ENCODE results near the gene TGFBR1.
A peak's percentile ranks its signal among the peaks of the same experiment; 100 is the strongest.

The TGFBR1 gene

DNA sequence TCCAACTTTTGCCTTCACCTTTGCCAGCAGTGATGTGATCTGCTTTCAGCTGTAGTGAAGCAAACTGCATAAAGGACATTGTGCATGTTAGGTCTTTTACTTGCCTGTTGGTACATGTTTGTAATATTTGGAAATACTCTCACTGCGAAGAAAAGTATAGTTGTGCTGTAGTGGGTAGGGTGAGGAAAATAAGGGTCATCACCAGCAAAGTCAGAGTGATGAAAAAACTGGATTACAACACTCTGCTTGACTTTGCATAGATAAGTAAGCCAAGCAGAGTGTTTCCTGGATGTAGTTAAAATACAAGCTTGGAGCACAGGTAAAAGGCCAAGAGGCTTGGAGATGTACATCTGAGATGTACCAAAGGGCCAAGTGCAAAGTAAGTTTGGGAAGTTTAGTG lies 16.7 kb downstream of the TGFBR1 start:
- TF ChIP-seq, protein P1, sequence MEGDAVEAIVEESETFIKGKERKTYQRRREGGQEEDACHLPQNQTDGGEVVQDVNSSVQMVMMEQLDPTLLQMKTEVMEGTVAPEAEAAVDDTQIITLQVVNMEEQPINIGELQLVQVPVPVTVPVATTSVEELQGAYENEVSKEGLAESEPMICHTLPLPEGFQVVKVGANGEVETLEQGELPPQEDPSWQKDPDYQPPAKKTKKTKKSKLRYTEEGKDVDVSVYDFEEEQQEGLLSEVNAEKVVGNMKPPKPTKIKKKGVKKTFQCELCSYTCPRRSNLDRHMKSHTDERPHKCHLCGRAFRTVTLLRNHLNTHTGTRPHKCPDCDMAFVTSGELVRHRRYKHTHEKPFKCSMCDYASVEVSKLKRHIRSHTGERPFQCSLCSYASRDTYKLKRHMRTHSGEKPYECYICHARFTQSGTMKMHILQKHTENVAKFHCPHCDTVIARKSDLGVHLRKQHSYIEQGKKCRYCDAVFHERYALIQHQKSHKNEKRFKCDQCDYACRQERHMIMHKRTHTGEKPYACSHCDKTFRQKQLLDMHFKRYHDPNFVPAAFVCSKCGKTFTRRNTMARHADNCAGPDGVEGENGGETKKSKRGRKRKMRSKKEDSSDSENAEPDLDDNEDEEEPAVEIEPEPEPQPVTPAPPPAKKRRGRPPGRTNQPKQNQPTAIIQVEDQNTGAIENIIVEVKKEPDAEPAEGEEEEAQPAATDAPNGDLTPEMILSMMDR (IDR thresholded peaks at IDR 0.05; ENCODE audit: insufficient read depth, low read depth, low read length, missing control alignments) = no peak
- no peak overlapping the region for H3K4me3 ChIP-seq (ENCODE audit: low read depth, low read length)
- no peak for DNase-seq (ENCODE audit: low read depth)

GRCh38 chr9:99124534-99125255 lies 19.8 kb downstream of the TGFBR1 start:
- H3K4me3 ChIP-seq (ENCODE audit: low read depth, low read length) = no peak overlapping the region
- TF ChIP-seq, protein P1 (IDR thresholded peaks at IDR 0.05; ENCODE audit: insufficient read depth, low read depth, low read length, missing control alignments) = no peak
- DNase-seq (ENCODE audit: low read depth) = no peak

GRCh38 chr9:99125446-99125845 lies 20.5 kb downstream of the TGFBR1 start:
- H3K4me3 ChIP-seq (ENCODE audit: low read depth, low read length) = no peak overlapping the region
- TF ChIP-seq, protein P1 (IDR thresholded peaks at IDR 0.05; ENCODE audit: insufficient read depth, low read depth, low read length, missing control alignments) = no peak
- no peak for DNase-seq (ENCODE audit: low read depth)

DNA sequence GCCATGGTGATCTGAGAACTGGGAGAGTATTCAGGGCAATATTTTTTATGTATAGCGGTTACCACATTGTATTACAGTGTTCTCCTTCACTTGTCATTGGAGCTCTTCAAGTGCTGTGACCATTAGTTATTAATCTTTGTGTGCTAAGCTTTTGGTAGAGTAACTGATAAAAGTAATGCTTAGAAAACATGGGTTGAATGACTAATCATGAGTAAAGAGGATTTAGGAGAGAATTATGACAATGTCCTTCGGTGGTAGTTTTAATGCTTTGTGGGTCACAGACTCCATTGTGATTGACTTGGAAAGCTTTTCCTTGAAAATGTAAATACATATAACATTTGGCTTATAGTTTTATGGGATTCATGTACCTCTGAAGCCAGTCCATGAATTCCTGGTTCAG lies 21.4 kb downstream of the TGFBR1 start:
- DNase-seq (ENCODE audit: low read depth) = no peak
- TF ChIP-seq, protein P1 (IDR thresholded peaks at IDR 0.05; ENCODE audit: insufficient read depth, low read depth, low read length, missing control alignments) = no peak
- H3K4me3 ChIP-seq (ENCODE audit: low read depth, low read length) = no peak overlapping the region

GRCh38 chr9:99127356-99128132 lies 22.6 kb downstream of the TGFBR1 start:
- H3K4me3 ChIP-seq (ENCODE audit: low read depth, low read length) = no peak overlapping the region
- TF ChIP-seq, protein P1 (IDR thresholded peaks at IDR 0.05; ENCODE audit: insufficient read depth, low read depth, low read length, missing control alignments) = no peak
- peak; percentile 52 for DNase-seq (ENCODE audit: low read depth)

GRCh38 chr9:99128133-99128406 lies 23.2 kb downstream of the TGFBR1 start:
- DNase-seq (ENCODE audit: low read depth) = peak; percentile 56
- no peak overlapping the region for H3K4me3 ChIP-seq (ENCODE audit: low read depth, low read length)
- TF ChIP-seq, protein P1 (IDR thresholded peaks at IDR 0.05; ENCODE audit: insufficient read depth, low read depth, low read length, missing control alignments) = no peak
